ENCODE data around the gene DIP2C.

DNA sequence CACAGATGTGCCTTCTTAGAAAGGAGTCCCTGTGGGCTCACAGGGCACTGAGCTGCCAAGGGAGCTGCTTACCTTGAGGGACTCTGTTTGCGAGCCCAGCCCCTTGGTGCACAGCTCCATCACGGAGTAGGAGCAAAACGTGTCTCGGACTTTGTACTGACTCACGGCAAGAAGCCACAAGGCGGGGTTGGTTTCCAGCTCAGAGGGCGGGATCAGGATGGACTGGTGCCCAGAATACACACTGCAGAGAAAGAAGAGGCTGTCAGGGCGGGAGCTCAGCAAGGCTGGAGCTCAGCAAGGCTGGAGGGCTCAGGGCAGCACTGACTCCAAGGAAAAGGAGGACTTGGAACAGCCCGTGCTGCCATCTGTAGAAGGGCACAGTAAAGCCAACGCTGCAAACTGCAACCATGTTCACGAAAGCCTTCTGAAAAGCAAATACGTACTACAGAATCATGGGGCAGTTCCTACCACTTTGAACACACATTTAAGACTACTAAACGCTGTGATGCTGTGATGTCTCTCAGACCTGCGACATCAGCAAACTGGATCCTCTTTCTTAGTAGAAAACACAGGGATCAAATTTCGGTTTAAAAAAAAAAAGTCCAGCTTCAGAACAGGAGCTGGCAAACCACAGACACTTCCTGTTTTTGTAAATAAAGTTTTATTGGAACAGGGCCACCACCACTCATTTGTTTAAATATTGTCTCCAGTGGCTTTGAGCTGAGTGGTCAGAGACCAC lies 359.9 kb downstream of the DIP2C start:
- TF ChIP-seq, protein P1, sequence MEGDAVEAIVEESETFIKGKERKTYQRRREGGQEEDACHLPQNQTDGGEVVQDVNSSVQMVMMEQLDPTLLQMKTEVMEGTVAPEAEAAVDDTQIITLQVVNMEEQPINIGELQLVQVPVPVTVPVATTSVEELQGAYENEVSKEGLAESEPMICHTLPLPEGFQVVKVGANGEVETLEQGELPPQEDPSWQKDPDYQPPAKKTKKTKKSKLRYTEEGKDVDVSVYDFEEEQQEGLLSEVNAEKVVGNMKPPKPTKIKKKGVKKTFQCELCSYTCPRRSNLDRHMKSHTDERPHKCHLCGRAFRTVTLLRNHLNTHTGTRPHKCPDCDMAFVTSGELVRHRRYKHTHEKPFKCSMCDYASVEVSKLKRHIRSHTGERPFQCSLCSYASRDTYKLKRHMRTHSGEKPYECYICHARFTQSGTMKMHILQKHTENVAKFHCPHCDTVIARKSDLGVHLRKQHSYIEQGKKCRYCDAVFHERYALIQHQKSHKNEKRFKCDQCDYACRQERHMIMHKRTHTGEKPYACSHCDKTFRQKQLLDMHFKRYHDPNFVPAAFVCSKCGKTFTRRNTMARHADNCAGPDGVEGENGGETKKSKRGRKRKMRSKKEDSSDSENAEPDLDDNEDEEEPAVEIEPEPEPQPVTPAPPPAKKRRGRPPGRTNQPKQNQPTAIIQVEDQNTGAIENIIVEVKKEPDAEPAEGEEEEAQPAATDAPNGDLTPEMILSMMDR (IDR thresholded peaks at IDR 0.05): no peak
- TF ChIP-seq POLR2A (IDR thresholded peaks at IDR 0.05): no peak
